CD4-positive, alpha-beta T cell treated with Interleukin-12 subunit alpha and Interleukin-12 subunit beta, for 1 hour (primary cell): ENCODE measurements around the gene WAPL.
"Not testable (repeated sequence)": the region's sequence is repeated elsewhere in the genome, so short reads cannot be mapped to it uniquely, and the experiment has no call there.

Source experiments
- DNase-seq: peaks from one replicate; pipeline ENCODE4 v3.0.0-alpha.2; 2020

The WAPL gene

DNA sequence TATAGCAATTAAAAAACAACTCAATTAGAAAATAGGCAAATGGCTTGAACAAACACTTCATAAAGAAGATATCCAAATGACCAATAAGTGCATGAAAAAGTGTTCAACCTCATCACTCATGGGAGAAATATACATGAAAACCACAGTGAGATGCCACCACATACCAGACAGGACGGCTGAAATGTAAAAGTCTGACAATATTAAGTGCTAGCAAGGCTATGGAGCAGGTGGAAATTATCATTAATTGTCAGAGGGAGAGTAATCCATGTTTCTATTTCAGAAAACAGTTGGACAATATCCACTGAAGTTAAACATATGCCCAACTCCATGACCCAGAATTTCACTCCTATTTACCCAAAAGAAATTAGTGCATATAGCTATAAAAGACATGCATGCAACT lies 112.4 kb downstream of the WAPL start:
- DNase-seq, result no peak

- DNase-seq, result no peak
These were observed 118.3 kb downstream of the WAPL start for GRCh38 chr10:86403183-86403797.

- DNase-seq, result no peak
These were observed 119.2 kb downstream of the WAPL start for GRCh38 chr10:86402283-86402941.

GRCh38 chr10:86401588-86402282 lies 119.9 kb downstream of the WAPL start:
- peak; percentile 12 for DNase-seq

GRCh38 chr10:86400705-86401587 lies 120.6 kb downstream of the WAPL start:
- peak; percentile 55 for DNase-seq

DNA sequence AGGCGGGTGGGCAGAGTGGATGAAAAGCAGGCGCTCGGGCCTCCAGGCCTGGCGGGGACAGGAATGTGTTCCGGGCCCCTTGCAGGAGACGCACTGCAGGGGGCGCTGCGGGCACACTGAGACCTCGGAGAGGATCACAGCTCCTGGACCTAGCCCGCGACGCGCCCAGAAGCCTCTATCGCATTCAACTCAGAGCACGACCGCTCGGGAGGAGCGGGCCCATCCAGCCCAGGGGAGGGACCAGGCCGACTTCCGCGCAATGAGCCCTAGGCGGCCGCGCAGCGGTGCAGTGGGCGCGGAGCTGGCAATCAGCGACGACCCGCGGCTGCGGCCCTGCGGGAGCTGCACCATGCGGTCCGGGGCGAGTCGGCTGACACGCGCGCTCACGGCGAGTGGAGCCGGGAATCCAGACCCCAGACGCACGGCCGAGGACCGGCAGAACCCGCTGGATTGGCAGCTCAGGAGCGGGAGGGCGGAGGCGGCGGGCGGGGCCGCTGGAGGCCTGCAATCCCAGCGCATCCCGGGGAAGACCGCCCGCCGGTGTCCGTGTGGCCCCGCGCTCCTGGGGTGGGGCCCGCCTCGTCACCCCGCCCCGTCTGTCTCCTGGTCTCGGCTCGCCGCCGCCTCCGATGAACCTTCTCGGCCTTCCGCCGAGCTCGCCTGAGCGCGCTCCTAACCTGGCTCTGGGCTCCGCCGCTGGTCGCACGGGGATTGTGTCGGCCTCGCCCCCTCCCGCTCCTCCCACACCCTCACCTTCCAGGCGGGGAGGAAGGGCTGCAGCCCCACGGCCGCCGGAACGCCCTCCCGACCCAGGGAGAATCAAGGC lies 121.5 kb downstream of the WAPL start:
- DNase-seq, result peak; percentile 89

DNA sequence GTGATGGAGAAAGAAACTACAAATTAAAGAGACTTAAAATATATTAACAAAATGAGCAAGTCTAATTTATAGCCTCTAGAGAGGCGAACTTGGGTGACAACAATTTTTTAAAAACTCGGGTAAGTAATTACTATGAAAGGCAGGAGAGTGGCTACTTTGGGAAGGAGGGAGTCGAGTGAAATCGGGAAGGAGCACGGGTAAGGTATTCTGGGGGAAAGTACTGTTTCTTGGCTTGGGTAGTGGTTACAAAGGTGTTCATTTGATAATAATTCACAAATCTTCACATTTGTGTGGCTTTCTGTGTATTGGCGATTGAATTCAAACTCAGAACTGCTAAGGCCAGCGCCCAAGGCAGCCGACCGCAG lies 122.1 kb downstream of the WAPL start:
- no peak for DNase-seq

DNA sequence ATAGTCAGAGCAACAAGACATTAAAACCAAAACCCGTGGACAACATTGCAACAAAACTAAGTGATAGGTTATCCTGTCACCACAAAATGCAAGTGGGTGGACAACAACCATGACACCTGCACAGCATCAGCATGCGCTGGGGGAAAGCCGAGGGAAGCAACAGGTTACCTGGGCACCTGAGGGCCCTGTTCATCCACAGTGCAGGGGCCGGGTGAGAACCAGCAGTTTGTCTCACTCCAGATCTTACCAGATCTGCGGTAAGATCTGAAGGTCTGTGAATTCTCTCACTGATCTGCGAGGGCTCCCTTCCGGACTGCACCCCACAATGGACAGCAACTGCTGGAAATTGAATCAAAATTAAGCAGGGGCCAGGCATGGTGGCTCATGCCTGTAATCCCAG lies 124.5 kb downstream of the WAPL start:
- DNase-seq, result no peak

- DNase-seq, result no peak
These were observed 127.6 kb downstream of the WAPL start for GRCh38 chr10:86393862-86394455.

GRCh38 chr10:86393362-86393761 lies 128.2 kb downstream of the WAPL start:
- no peak for DNase-seq

DNA sequence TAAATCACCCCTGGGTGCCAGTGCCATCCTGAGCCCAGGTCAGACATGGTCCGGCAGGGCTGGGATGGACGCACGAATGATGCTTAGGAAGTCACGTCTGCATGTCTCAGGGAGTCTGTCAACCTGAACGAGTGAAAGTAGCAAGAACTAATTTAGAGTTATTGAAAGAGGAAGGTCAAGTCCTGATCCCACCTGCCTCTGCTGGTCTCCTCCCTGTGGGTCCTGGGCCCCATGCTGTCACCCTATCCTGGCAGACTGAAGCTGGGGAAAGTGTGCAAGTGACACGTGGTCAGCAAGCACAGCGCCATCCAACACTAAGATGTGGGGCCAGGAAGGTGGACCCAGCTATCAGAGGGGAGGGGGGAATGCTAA lies 128.9 kb downstream of the WAPL start:
- DNase-seq, result no peak

GRCh38 chr10:86391986-86392722 lies 129.4 kb downstream of the WAPL start:
- no peak for DNase-seq

DNA sequence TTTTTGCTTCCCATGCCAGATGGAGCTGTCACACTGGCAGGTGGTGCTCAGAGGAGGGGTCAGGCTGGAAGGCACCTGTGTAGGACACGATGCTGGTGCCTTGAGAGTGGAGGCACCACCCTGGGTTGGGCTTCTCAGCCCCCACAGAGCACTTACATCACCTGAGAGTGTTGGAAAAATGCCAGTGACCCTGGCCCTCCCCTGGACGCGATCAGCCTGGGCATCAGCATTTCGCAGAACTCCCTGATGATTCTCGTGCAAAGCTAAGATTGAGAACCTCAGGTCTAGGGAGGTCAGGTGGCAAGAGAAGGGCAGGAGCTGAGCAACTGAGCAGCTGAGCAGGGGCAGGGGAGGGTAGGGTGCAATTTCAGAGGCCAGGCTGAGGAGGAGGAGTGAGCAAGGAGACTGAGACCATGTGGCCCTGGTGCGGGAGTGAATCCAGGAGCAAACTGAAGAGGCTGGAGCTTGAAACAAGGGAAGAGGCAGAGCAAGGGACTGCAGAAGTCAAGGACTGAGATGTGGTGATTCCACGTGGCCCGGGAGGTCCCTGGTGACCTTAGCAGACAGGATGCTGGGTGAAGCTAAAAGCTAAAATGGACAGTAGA lies 130.3 kb downstream of the WAPL start:
- no peak for DNase-seq

- DNase-seq, result no peak
These were observed 131.1 kb downstream of the WAPL start for GRCh38 chr10:86390337-86391120.

DNA sequence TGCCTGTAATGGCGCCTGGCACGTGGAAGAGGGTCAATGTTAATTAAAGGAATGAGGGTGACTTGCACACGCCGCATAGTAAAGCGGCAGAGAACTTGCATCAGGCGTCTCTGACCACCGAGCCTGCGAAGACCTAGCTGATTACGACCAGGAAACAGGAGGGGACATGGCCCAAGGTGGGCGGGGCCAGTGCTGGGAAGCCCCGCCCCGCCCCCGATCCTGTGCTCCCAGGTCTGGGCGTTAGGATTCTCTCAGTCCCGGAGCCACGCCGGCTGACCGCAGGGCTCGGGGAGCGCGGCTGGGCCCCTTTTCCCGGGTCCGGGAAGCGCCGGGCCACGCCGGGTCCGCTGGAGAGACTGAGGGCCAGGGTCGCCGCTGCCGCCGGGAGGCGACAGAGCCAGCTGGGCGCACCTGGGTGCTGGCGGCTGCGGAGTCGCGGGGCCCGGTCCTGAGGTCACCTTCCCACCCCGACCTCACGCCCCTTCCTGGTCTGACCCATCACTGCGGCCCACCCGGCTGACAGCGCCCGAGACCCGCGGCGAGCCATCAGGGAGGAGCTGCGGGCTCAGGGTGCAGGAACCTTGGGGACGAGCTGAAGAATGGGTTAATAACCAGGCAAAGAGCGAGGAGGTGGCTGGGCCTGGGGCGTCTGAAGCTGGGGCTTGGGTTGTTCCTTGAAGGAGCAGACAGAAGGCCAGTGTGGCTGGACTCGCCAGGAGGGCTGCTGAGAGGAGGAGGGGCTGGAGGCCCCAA lies 132.0 kb downstream of the WAPL start:
- no peak for DNase-seq

DNA sequence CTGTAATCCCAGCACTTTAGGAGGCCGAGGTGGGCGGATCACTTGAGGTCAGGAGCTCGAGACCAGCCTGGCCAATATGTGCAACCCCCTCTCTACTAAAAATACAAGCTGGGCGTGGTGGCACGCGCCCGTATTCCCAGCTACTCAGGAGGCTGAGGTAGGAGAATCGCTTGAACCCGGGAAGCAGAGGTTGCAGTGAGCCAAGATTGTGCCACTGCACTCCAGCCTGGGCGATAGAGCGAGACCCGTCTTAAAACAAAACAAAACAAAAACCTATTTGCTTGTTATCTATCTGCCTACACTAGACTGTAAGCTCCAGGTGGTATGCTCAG lies 132.5 kb downstream of the WAPL start:
- DNase-seq, result not testable (repeated sequence)

DNA sequence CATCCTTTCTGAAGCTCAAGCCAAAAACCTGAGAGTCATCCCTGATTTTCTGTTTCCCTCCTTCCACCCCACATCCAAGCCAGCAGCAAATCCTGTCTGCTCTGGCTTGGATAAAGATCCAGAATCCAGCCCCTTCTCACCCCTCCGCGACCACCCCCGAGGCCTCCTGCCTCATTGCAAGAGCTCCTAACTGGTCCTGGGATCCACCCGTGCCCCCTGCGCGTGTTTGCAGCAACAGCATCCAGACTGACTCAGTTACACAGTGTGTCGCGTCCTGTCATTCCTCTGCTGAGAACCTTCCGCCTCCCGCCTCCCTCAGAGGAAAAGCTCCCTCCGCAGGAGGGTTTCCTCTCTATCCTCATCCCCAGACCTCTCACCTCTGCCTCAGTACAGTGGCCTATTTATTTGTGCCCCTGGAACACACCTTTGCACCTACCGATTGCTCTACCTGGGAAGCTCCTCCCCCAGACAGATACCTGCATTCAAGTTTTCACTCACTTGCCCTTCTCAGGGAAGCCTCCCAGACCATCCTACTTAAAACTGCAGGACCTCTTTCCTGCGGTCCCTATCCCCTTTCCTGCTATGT lies 133.4 kb downstream of the WAPL start:
- no peak for DNase-seq

- DNase-seq, result no peak
These were observed 134.3 kb downstream of the WAPL start for GRCh38 chr10:86387178-86387794.

DNA sequence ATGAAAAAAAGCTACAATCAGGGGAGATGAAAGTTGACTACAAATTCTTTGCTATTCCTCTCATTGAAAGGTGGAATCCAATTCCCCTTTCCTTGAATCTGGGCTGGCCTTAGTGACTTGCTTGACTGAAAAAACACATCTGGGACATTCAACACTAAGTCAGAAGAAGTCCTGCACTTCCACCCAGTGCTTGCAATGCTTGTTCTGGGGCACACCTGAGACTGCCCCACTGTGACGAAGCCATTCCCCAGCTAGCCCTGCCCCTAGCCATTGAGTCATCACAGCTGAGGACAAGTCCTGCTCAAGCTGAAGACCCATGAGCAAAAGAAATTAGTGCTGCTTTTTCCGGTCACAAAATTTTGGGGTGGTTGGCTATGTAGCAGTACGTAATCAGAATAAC lies 135.8 kb downstream of the WAPL start:
- no peak for DNase-seq
